GM21390 (cell line): ENCODE results near the gene IL17C.

Experiments
- ATAC-seq: cut with Tn5 transposase; IDR thresholded peaks from one replicate; pipeline ENCODE4 v1.9.1; 2021; ENCODE audit not compliant: unreplicated experiment

IL17C gene

DNA sequence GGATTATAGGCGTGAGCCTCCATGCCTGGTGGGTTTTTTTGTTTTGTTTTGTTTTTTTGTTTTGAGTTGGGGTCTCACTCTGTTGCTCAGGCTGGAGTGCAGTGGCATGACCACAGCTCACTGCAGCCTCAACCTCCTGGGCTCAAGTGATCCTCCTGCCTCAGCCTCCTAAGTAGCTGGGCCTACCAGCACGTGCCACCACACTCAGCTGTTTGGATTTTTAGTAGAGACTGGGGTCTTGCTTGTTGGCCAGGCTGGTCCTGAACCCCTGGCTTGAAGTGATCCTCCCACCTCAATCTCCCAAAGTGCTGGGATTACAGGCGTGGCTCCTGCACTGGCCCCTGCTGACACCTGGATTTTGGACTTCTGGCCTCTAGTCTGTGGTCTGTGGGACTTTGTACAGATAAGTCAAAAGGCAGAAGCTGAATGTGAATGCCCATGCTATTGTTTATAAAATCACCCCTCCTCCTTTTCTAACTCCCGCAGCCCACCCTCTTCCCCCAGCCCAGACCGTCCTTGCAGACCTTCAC is 42.2 kb downstream of the IL17C start:
- ATAC-seq = no peak

DNA sequence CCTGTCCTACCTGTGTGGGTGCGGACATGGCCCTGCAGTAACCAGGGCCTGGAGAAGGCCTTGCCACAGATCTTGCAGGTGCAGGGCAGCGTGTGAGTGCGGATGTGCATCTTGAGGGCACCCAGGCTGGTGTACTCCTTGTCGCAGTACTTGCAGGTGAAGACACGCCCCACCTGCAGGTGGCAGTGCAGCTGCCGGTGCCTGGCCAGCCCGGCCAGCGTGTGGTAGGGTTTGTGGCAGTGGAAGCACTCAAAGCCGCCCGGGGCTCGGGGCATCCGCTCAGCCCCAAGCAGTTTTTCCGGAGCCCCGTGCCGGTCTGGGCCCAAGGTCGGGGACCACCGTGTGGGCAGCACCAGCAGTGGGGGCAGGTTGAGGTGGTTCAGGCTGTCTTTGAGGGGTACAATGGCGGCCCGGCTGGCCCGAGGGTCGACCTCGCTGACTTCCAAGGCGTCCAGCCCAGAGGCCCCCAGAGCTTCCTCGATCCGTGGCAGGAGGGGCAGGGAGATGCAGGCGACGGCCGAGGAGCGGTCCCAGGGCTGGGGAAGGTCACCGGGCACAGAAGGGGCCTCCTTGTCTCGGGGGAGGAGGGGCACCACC is 42.8 kb downstream of the IL17C start:
- no peak for ATAC-seq

DNA sequence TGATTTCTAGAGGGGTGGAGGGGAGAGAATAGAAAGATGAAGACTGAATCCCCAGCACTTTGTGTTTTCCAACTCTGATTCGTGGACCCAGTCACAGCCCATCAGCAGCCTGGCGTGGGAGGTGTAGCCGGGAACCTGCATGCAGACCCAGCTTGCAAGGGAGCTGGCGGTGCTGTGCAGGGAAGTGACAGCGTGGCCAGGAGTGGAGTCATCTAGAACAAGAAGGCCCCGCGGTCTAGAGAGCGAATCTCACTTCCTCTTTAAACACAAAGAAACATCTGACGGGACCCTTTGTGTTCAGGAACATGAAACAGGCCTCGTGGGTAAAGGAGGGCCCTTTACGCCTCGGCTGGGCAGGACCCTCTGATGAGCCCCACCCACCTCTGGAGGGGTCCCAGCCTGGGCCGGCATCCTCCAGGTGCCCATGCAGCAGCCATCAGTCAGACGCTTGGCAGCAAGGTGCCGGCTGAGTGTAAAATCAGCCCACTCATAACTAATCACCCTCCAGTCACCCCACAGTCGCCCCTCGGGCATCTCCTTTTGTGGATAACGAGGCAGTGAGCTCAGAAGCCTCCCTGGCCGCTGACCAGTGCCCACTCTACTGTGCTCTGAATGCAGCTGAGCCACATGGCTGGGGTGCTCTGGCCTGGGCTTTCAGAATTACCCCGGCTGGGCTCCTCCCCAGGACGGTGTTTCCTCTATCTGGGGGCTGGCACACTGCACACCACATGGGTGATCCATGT is 43.5 kb downstream of the IL17C start:
- ATAC-seq = peak; percentile 75

DNA sequence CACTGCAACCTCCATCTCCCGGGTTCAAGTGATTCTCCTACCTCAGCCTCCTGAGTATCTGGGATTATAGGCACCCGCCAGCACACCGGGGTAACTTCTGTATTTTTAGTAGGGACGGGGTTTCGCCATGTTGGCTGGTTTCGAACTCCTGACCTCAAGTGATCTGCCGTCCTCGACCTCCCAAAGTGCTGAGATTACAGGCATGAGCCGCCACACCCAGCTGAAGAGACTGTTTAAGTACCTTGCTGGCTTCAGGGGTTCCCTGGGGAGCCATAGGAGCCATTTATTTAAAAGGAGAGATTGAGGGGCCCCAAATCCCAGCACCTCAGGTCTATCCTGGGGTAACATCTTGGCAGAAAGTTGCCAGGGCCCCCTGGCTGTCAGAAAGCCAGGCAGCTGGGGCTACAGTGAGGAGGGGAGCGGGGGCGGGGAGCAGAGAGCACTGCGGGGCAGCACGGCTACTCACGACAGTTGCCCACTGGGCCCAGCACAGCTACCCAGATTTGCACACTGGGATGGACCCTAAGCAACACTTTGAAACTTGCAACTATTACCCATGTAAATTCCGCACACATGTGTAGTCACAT is 46.3 kb downstream of the IL17C start:
- ATAC-seq = no peak

DNA sequence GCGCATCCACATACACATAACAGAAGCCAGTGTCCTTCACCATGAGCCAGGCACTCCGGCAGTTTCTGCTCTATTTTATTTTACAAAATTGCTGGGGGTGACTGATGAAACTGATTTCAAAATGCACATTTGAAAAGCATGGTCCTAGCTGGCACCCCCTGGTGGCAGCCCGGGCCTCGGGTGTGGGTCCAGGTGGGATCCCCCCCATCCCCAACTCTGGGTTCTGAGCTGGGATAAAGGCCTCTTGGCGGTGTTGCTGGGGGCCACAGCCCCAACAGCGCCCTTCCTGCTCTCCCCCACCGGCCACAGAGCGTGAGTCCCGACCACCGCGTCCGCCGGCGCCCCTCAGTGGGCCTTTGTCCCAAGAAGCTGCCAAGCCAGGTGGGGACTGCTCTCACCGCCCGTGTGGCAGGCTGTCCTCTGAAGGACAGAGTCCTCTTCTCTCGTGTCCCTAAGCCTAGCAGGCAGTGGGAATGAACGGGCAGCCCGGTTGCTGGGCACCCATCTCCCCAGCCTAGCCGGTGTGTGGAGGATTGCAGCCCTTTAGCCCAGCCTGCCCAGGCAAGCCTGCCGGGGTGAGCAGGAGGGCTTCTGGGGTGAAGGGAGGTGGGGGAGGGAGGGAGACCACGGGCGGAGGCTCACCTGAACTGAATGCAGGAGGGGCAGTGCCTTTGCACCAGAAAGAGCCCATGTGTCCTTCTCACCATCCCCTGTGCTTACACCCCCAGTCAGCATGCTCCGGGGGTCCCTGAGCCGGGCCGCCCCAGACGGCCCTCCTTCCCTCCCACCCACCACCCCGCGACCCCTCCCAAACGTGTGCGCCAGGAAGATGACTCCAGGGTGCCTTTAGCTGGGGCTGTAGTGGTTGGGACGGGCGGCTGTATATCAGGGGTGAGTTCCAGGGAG is 47.0 kb downstream of the IL17C start:
- ATAC-seq = no peak

DNA sequence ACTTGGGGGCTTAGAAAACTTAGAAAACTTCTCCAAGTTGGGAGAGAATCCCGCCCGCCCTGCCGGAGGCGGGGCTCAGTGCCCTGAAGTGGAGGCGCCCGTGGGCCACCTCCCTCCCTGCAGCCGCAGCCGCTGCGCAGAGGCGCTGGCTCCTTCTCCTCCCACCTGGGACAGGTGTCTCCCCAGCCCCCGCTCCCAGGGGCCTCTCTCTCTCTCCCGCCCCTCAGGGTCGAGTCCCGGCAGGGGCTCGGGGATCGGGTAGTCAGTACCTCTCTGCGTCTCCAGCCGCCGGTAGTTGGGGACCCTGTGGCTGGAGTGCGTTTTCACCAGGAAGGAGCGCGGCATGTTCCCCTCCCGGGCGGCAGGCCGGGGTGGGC is 47.7 kb downstream of the IL17C start:
- peak; percentile 8 for ATAC-seq

DNA sequence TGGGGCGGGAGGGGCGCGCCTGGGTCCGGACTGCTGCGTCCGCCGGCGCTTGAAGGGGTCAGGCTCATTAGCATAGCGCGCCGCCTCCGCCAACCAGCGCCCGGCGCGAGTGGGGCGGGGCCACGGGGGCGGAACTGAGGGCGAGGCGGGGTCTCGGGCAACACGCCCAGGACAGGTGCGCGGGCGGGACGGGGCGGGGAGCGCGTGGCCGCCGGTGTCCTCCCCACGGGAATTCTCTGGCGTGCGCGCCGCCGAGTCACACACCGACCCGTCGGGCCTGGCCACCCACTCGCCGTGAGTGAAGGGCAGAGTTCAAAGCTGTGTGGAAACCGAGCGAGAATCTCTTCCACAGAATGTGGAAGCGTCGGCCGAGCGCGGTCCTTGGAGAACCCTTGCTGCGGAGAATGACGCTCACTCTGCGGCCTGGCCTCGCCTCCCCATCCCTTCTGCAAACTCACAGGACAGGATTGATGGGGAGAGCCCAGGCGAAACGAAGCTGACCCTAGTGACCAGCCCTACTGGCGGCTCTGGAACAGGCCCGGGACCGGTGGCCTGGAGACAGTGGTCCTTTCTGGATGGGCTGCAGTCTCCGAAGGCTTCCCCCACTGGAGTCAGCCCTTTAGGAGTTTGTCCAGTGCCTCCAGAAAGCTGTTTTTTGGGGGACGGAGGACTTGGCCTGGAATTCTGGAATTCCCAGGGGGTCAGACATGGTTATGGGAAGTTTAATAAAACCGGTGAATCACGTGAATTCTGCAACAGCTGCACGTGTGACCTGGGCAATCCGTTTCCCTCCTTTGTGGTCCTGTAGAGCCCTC is 48.3 kb downstream of the IL17C start, which contains the start of gene SNAI3:
Gene SNAI3 (minus strand): TSS at position 69 of the 815 bp plus-strand sequence. CDS start 101 bp downstream, outside the sequence.
- peak; percentile 68 for ATAC-seq

DNA sequence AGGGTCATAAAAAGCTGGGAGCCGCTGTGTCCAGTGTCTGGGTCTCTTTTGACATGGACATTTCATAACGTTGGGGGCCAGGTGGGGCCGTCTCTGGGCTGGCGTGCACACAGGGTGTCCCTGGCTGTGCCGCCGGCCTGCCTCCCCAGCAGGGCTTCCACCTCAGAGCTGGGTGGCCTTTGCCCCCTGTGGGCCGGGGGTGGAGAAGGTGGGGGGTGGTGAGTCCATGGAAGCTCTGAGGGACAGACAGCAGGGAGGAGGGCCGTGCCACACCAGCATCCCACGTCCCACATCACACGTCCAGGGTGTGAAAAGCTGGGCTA is 48.8 kb downstream of the IL17C start:
- ATAC-seq = no peak

DNA sequence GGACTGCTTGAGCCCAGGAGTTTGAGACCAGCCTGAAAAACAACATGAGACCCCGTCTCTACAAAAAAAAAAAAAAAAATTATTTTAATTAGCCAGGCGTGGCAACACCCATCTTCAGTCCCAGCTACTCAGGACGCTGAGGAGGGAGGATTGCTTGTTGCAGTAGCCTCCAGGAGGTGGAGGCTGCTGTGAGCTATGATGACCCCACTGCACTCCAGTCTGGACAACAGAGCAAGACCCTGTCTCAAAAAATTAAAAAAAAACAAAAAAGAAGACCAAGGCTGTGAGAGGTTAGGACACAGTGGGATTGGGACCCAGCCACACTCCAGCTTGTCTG is 49.3 kb downstream of the IL17C start:
- ATAC-seq = no peak

DNA sequence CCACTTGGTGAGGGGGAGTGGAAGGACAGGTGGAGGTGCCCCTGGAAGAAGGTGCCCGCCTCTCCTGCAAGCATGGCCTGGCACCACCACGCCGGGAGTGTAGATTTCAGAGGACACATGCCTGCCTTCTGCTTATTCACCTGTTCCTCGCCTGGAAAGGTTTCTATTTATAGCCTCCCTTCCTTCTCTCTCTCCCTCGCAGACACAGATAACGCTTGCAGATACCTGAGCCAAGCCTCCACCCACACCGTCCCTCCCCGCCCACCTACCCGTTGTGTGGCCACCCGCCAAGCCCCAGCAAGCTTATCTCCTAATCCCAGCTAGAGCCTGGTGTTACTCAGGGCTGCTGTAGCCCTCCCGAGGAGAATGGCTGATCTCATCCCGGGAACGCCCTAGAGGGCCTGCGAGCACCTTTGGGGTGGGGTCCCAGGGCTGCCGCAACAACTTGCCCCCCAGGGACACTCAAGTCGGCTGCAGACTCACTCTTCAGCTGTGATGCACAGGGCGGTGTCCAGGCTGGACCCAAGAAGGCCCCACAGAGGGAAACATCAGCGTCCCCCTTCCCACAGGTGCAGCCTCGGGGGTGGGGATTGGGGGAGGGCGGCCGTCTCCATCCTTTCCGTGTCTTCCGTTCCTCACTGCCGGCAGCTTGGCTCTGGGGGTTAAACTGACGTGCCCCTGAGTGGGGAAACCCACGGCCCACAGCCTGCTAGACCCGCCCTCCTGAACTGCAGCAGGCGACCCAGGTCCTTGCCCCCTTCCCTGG is 49.8 kb downstream of the IL17C start:
- no peak for ATAC-seq
